Activated T-helper 9 cell treated with anti-CD3 and anti-CD28 coated beads, Interleukin-2, amount 50 U/mL, for 16 hours (primary cell): ENCODE results near the gene KNSTRN.
A peak's percentile ranks its signal among the peaks of the same experiment; 100 is the strongest.

ENCODE experiments used
- DNase-seq: peaks from one replicate; pipeline ENCODE4 v3.0.0-alpha.2; 2020; ENCODE audit warnings: low read depth

The KNSTRN gene

GRCh38 chr15:40366457-40367370, 15.8 kb upstream of the KNSTRN start:
- DNase-seq = no peak

- DNase-seq = no peak
These were observed 15.2 kb upstream of the KNSTRN start for GRCh38 chr15:40367371-40367685.

- DNase-seq = peak; percentile 76
These were observed 14.6 kb upstream of the KNSTRN start for GRCh38 chr15:40367686-40368611.

- DNase-seq = no peak
These were observed 13.6 kb upstream of the KNSTRN start for GRCh38 chr15:40368719-40369473.

- DNase-seq = no peak
These were observed 13.0 kb upstream of the KNSTRN start for GRCh38 chr15:40369474-40369869.

GRCh38 chr15:40369971-40370370, 12.6 kb upstream of the KNSTRN start:
- DNase-seq = no peak

- no peak for DNase-seq
These were observed 9.5 kb upstream of the KNSTRN start for GRCh38 chr15:40372981-40373380.

GRCh38 chr15:40377606-40378005, 4.9 kb upstream of the KNSTRN start:
- no peak for DNase-seq

- DNase-seq = no peak
These were observed 3.1 kb upstream of the KNSTRN start for GRCh38 chr15:40379374-40379773.

- no peak for DNase-seq
These were observed 2.7 kb upstream of the KNSTRN start for GRCh38 chr15:40379853-40380252.

- DNase-seq = no peak
These were observed 1.9 kb upstream of the KNSTRN start for GRCh38 chr15:40380636-40381035.

GRCh38 chr15:40381818-40382529, 547 bp upstream of the KNSTRN start:
- DNase-seq = no peak

GRCh38 chr15:40386480-40386879, 4.0 kb downstream of the KNSTRN start:
- no peak for DNase-seq

GRCh38 chr15:40388941-40389823, 6.7 kb downstream of the KNSTRN start:
- DNase-seq = no peak

GRCh38 chr15:40389824-40390595, 7.5 kb downstream of the KNSTRN start:
- DNase-seq = no peak

GRCh38 chr15:40392986-40393948, 10.7 kb downstream of the KNSTRN start:
- DNase-seq = no peak

- no peak for DNase-seq
These were observed 15.3 kb downstream of the KNSTRN start for GRCh38 chr15:40397688-40398412.

GRCh38 chr15:40398413-40398873, 15.9 kb downstream of the KNSTRN start:
- DNase-seq = no peak
